Fibroblast of gingiva (primary cell): ENCODE data around the gene KRTAP4-11.
"Not testable (repeated sequence)": the region's sequence is repeated elsewhere in the genome, so short reads cannot be mapped to it uniquely, and the experiment has no call there.

Source experiments
- DNase-seq: peaks from one replicate; pipeline ENCODE4 v3.0.0-alpha.2; 2011; ENCODE audit warnings: low read depth

Gene KRTAP4-11

GRCh38 chr17:41123292-41123990, 5.3 kb upstream of the KRTAP4-11 start:
- not testable (repeated sequence) for DNase-seq

- DNase-seq = no peak
Measured at GRCh38 chr17:41121742-41122141, 3.6 kb upstream of the KRTAP4-11 start.

- not testable (repeated sequence) for DNase-seq
Measured at GRCh38 chr17:41119696-41120690, 1.8 kb upstream of the KRTAP4-11 start.

- no peak for DNase-seq
Measured at GRCh38 chr17:41118721-41119120, 548 bp upstream of the KRTAP4-11 start.

- DNase-seq = no peak
Measured at GRCh38 chr17:41116297-41116696, 1.9 kb downstream of the KRTAP4-11 start.

GRCh38 chr17:41111151-41111885, 6.9 kb downstream of the KRTAP4-11 start:
- DNase-seq = no peak

GRCh38 chr17:41108728-41109386, 9.3 kb downstream of the KRTAP4-11 start:
- DNase-seq = not testable (repeated sequence)

- DNase-seq = no peak
Measured at GRCh38 chr17:41107941-41108450, 10.2 kb downstream of the KRTAP4-11 start.

- DNase-seq = not testable (repeated sequence)
Measured at GRCh38 chr17:41105347-41105746, 12.8 kb downstream of the KRTAP4-11 start, which contains the start of gene KRTAP4-9. KRTAP4-9 (plus strand) TSS chr17:41105389; CDS start chr17:41105389, 0 bp downstream.

GRCh38 chr17:41104386-41105038, 13.7 kb downstream of the KRTAP4-11 start:
- DNase-seq = peak; percentile 14

- DNase-seq = no peak
Measured at GRCh38 chr17:41103896-41104295, 14.3 kb downstream of the KRTAP4-11 start.

GRCh38 chr17:41101586-41102259, 16.4 kb downstream of the KRTAP4-11 start, which contains the start of gene KRTAP4-16:
KRTAP4-16 (minus strand) TSS chr17:41102209; CDS start chr17:41102209, 0 bp downstream.
- DNase-seq = no peak

- peak; percentile 54 for DNase-seq
Measured at GRCh38 chr17:41099682-41100480, 18.3 kb downstream of the KRTAP4-11 start.

- DNase-seq = peak; percentile 26
Measured at GRCh38 chr17:41098481-41098880, 19.7 kb downstream of the KRTAP4-11 start.

- DNase-seq = no peak
Measured at GRCh38 chr17:41098042-41098441, 20.1 kb downstream of the KRTAP4-11 start, which contains the start of gene KRTAP4-8. KRTAP4-8 (minus strand) TSS chr17:41098142; CDS start chr17:41098084, 58 bp downstream.

GRCh38 chr17:41096055-41096454, 22.1 kb downstream of the KRTAP4-11 start:
- no peak for DNase-seq

GRCh38 chr17:41088760-41089352, 29.3 kb downstream of the KRTAP4-11 start:
- not testable (repeated sequence) for DNase-seq

- DNase-seq = not testable (repeated sequence)
Measured at GRCh38 chr17:41084100-41084856, 33.9 kb downstream of the KRTAP4-11 start, which contains the start of gene KRTAP4-7. KRTAP4-7 (plus strand) TSS chr17:41084150; CDS start chr17:41084207, 57 bp downstream.
